COLO668 (cell line): ENCODE results near the gene SLCO1B1.

ENCODE experiments used
- DNase-seq: peaks from one replicate; lab custom pipeline; 2025; ENCODE audit not compliant: unreplicated experiment; lab: John Stamatoyannopoulos, UW

The SLCO1B1 gene

DNA sequence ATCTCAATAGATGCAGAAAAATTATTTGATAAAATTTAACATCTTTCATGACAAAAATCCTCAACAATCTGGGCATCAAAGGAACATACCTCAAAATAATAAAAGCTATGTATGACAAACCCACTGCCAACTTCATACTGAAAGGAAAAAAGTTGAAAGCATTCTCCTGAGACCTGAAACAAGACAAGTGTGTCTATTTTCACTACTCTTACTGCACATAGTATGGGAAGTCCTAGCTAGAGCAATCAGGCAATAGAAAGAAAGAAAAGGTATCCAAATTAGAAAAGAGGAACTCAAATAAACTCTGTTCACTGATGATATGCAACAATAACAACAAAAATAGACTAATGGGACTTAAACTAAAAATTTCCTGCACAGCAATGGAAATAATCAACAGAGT lies 90.1 kb downstream of the SLCO1B1 start:
- no peak for DNase-seq

DNA sequence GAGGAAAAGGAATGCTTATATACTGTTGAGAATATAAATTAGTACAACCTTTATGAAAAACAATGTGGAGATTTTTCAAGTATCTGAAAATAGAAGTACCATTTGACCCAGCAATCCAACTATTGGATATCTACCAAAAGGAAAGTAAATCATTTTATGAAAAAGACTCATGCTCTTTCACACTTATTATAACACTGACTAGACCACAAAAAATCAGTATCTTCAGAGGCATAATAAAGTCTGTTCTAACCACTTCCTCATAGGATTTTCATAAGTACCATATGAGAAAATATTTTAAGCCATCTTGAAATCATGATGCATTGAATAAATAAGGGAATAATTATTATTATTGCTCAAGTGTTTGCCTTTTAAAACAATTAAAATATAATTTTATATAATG lies 90.8 kb downstream of the SLCO1B1 start:
- DNase-seq, result no peak

GRCh38 chr12:21223930-21224329 lies 92.9 kb downstream of the SLCO1B1 start:
- no peak for DNase-seq

DNA sequence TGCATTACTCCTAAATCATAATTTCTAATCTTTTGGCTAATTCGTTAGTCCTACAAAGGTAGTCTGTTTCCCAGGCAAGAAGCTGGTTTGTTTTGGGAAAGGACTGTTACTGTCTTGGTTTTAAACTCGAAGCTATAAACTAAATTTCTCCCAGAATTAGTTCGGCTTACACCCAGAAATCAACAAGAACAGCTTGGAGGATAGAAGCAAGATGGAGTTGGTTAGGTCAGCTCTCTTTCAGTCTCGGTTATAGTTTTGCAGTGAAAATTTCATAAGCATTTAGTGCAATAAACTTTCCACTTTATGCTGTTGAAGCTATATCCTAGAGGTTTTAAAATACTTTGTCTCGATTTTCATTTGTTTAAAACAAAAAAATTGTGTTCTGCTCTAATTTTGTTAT lies 103.4 kb downstream of the SLCO1B1 start:
- no peak for DNase-seq

- no peak for DNase-seq
These were observed 108.9 kb downstream of the SLCO1B1 start for GRCh38 chr12:21239866-21240265.

- no peak for DNase-seq
These were observed 117.7 kb downstream of the SLCO1B1 start for GRCh38 chr12:21248679-21249078.

DNA sequence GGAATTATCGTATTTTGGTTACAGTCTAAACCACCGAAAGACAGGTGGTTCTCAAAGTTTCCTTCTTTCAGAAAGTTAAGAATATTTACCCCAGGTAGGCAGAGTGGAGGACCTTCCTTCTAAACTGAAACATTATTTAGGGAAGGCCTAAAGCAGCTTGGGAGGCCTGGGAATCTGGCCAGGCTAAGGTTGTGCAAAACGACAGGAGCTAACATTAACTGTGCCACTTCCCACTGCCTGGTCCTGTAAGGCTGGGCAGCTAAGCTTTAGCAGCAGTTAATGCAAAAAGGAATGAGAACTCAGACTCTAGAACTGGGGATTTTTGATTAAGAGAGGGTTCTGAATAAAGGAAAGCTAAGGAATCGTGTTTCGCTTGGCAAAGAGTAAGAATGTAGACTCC lies 121.1 kb downstream of the SLCO1B1 start:
- no peak for DNase-seq

- no peak for DNase-seq
These were observed 126.2 kb downstream of the SLCO1B1 start for GRCh38 chr12:21257172-21257571.

- no peak for DNase-seq
These were observed 133.2 kb downstream of the SLCO1B1 start for GRCh38 chr12:21264232-21264631.

- DNase-seq, result no peak
These were observed 134.9 kb downstream of the SLCO1B1 start for GRCh38 chr12:21265932-21266331.

DNA sequence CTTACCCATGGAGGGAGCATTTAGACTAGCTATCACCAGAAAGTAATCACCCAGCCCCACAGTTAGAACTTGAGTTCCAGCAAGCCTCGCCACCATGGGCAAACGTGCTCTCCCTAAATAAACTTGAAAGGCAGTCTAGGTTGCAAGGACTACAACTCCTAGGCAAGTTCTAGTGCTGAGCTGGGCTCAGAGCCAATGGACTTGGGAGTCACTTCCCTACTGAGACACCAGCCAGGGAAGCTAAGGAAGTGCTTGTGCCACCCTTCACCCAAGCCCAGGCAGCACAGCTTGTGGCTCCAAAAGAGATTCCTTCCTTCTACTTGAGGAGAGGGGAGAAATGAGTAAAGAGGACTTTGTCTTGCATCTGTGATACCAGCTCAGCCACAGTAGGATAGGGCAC lies 145.8 kb downstream of the SLCO1B1 start:
- no peak for DNase-seq
